Measurements from ENCODE around the gene SUPT3H. TPM values are rescaled to one million over a fixed set of nuclear protein-coding genes. Genes with fewer than 3 reads are reported as not detected.

Gene SUPT3H
- total RNA-seq, 1 experiment from 2014 or later = 3.6 TPM

DNA sequence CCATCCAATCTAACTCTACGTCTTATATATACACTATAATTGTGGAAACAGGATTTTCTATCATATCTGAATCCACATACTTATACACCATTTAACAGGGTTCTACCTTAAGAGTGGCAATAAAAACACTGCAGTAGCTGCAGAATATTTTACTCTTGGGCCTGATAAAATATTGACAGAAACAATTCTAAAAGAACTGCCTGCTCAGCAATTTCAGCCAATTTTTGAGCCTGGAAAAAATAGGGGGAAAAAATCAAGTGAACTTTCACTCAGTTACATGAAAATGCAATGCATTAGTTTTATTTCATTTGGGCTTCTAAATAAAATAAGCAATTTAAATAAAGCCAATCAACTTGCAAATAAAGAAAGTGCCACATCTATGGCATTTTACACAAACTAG is 296.1 kb downstream of the SUPT3H start:
- Histone ChIP-seq H3K4me3 (ENCODE audit: low read length) (no peak overlapping the region), H4K20me1 (ENCODE audit: low read length) (no peaks in the 10 kb centered on the region), H3F3A (ENCODE audit: low read length, unreplicated experiment) (no peaks in the 10 kb centered on the region), H3K27ac (ENCODE audit: low read length) (no peak overlapping the region), H3K79me2 (ENCODE audit: low read length) (no peaks in the 10 kb centered on the region), H3K4me2 (ENCODE audit: low read length) (no peak overlapping the region), H3K4me1 (ENCODE audit: insufficient read depth, low read length) (no peaks in the 10 kb centered on the region), H3K9me2 (replicated peaks; ENCODE audit: low read length) (no peaks in the 10 kb centered on the region), H3K9me3 (ENCODE audit: low read length) (0 out of 2 replicates have a peak, but pooled peaks cover 7% of the 10 kb centered on the region), H3K27me3 (ENCODE audit: low read length) (no peaks in the 10 kb centered on the region), H3K9ac (ENCODE audit: low read length) (no peak overlapping the region), H2AFZ (ENCODE audit: low read length) (no peak overlapping the region), H3K36me3 (ENCODE audit: low read depth, low read length) (no peaks in the 10 kb centered on the region)
- DNase-seq (no peak), ATAC-seq (no peak)
- POLR2A ChIA-PET (ENCODE audit: unreplicated experiment) = no interaction called here
- no TSS peak for BruUV-seq (replicated peaks)
- intact Hi-C loops (cut with micrococcal nuclease) = loop anchor here (10.0 kb wide), 1 partner anchor 427 kb away; no protein-coding TSS in a partner anchor
- TF ChIP-seq EZH2 (IDR thresholded peaks at IDR 0.05; ENCODE audit: low read length, unreplicated experiment) (no peak), EZH2phosphoT487 (IDR thresholded peaks at IDR 0.05; ENCODE audit: borderline replicate concordance, low read length) (no peak)
- TF ChIP-seq, protein P1, sequence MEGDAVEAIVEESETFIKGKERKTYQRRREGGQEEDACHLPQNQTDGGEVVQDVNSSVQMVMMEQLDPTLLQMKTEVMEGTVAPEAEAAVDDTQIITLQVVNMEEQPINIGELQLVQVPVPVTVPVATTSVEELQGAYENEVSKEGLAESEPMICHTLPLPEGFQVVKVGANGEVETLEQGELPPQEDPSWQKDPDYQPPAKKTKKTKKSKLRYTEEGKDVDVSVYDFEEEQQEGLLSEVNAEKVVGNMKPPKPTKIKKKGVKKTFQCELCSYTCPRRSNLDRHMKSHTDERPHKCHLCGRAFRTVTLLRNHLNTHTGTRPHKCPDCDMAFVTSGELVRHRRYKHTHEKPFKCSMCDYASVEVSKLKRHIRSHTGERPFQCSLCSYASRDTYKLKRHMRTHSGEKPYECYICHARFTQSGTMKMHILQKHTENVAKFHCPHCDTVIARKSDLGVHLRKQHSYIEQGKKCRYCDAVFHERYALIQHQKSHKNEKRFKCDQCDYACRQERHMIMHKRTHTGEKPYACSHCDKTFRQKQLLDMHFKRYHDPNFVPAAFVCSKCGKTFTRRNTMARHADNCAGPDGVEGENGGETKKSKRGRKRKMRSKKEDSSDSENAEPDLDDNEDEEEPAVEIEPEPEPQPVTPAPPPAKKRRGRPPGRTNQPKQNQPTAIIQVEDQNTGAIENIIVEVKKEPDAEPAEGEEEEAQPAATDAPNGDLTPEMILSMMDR (conservative IDR thresholded peaks at IDR 0.05; ENCODE audit: low read depth, low read length) = no peak
- CTCF ChIA-PET = no interaction called here

DNA sequence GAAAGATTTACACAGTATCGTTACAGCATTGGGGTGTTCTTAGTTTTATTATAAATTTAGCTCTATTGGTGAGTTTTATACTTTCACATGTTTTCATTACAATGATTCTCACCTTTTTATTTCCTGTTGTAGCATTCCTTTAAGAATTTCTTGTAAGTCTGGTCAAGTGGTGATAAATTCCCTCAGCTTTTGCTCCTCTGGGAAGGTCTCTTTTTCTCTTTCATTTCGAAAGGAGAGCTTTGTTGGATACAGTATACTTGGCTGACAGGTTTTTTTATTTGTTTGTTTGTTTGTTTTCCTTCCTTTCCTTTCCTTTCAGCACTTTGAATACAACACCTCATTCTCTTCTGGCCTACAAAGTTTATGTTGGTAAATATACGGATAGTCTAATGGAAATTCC is 299.3 kb downstream of the SUPT3H start:
- BruUV-seq (replicated peaks) = no TSS peak
- H3F3A ChIP-seq (ENCODE audit: low read length, unreplicated experiment) = no peaks in the 10 kb centered on the region

More for the DNA sequence above, 299.3 kb downstream of the SUPT3H start:
- Histone ChIP-seq H3K36me3 (ENCODE audit: low read depth, low read length) (no peaks in the 10 kb centered on the region), H4K20me1 (ENCODE audit: low read length) (no peaks in the 10 kb centered on the region), H3K27me3 (ENCODE audit: low read length) (no peaks in the 10 kb centered on the region), H3K4me2 (ENCODE audit: low read length) (no peak overlapping the region), H3K9ac (ENCODE audit: low read length) (no peak overlapping the region), H3K9me3 (ENCODE audit: low read length) (0 out of 2 replicates have a peak, but pooled peaks cover 7% of the 10 kb centered on the region), H3K79me2 (ENCODE audit: low read length) (no peaks in the 10 kb centered on the region), H3K9me2 (replicated peaks; ENCODE audit: low read length) (no peaks in the 10 kb centered on the region), H3K4me1 (ENCODE audit: insufficient read depth, low read length) (no peaks in the 10 kb centered on the region), H3K4me3 (ENCODE audit: low read length) (no peak overlapping the region), H3K27ac (ENCODE audit: low read length) (no peak overlapping the region), H2AFZ (ENCODE audit: low read length) (no peak overlapping the region)
- DNase-seq = no peak
- TF ChIP-seq EZH2phosphoT487 (IDR thresholded peaks at IDR 0.05; ENCODE audit: borderline replicate concordance, low read length) (no peak), EZH2 (IDR thresholded peaks at IDR 0.05; ENCODE audit: low read length, unreplicated experiment) (no peak)
- TF ChIP-seq, protein P1 (conservative IDR thresholded peaks at IDR 0.05; ENCODE audit: low read depth, low read length) = no peak
- ChIA-PET CTCF (no interaction called here), POLR2A (ENCODE audit: unreplicated experiment) (no interaction called here)
- intact Hi-C loops (cut with micrococcal nuclease) = no loop called here
- no peak for ATAC-seq

All from PC-3 (cell line).